ENCODE data around the gene SLC51B.
"Not testable (repeated sequence)": the region's sequence is repeated elsewhere in the genome, so short reads cannot be mapped to it uniquely, and the experiment has no call there.

GRCh38 chr15:65011198-65011597, 34.0 kb upstream of the SLC51B start:
- TF ChIP-seq, protein P1, sequence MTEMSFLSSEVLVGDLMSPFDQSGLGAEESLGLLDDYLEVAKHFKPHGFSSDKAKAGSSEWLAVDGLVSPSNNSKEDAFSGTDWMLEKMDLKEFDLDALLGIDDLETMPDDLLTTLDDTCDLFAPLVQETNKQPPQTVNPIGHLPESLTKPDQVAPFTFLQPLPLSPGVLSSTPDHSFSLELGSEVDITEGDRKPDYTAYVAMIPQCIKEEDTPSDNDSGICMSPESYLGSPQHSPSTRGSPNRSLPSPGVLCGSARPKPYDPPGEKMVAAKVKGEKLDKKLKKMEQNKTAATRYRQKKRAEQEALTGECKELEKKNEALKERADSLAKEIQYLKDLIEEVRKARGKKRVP (CRISPR knock-in tag; IDR thresholded peaks at IDR 0.05), result not testable (repeated sequence)
- TF ChIP-seq IRF2 (CRISPR knock-in tag; IDR thresholded peaks at IDR 0.05); EP300 (IDR thresholded peaks at IDR 0.05; ENCODE audit: low read length); CTCF (IDR thresholded peaks at IDR 0.05 in 2 of 3, conservative IDR thresholded peaks at IDR 0.05 in 1 of 3; ENCODE audit: insufficient read depth in 2 of 3, low read depth in 1 of 3, low read length in 3 of 3); GABPB2 (CRISPR knock-in tag; conservative IDR thresholded peaks at IDR 0.05); ZFX (CRISPR knock-in tag; IDR thresholded peaks at IDR 0.05); CEBPB (tag; IDR thresholded peaks at IDR 0.05); CCAR2 (IDR thresholded peaks at IDR 0.05; ENCODE audit: low read depth, low read length); ARHGAP35 (IDR thresholded peaks at IDR 0.05; ENCODE audit: partially characterized antibody); BACH1 (tag; IDR thresholded peaks at IDR 0.05); GTF3C2 (IDR thresholded peaks at IDR 0.05; ENCODE audit: borderline replicate concordance, extremely low read depth, insufficient read length): not testable (repeated sequence)
